ENCODE results near the gene C1orf141.

GRCh38 chr1:67171978-67172377 lies 37.2 kb upstream of the C1orf141 start:
- TF ChIP-seq ATF2 (IDR thresholded peaks at IDR 0.05; ENCODE audit: low read length) (no peak), RXRA (IDR thresholded peaks at IDR 0.05; ENCODE audit: insufficient read depth, low read depth, low read length) (no peak), CTCF (IDR thresholded peaks at IDR 0.05; ENCODE audit: control extremely low read depth in 1 of 3, insufficient read depth in 1 of 3, low read depth in 1 of 3, low read length in 3 of 3) (no peak), POLR2AphosphoS5 (IDR thresholded peaks at IDR 0.05; ENCODE audit: low read depth, low read length) (no peak), POLR2A (IDR thresholded peaks at IDR 0.05; ENCODE audit: control extremely low read depth in 1 of 2, low read depth in 2 of 2, low read length in 2 of 2) (no peak), SRF (IDR thresholded peaks at IDR 0.05; ENCODE audit: low read depth, low read length) (no peak)

All from H1 (cell line).